Common myeloid progenitor, CD34-positive (primary cell): ENCODE data around the gene SUPV3L1.
"Not testable (repeated sequence)": the region's sequence is repeated elsewhere in the genome, so short reads cannot be mapped to it uniquely, and the experiment has no call there.

Experiments used
- CTCF ChIA-PET: fragments of 350-600 bp; sonication (Branson Sonifier 250); formaldehyde crosslinking; loops from one replicate; lab custom pipeline; 2021; ENCODE audit warnings: antibody characterized with exemption; lab: Charles Lee
- POLR2A ChIA-PET: fragments of 350-600 bp; sonication (Branson Sonifier 250); formaldehyde crosslinking; loops from one replicate; lab custom pipeline; 2021; ENCODE audit warnings: antibody characterized with exemption; lab: Charles Lee
- DNase-seq, 3 donors: peaks; one replicate each; pipeline versions ENCODE4 v3.0.0 to v3.0.0-alpha.2; 2013
- H3K27ac ChIP-seq, 2 experiments: 1 replicate in 1 of 2; 2 replicates in 1 of 2; pipeline ENCODE4 v1.7.0; 2013; ENCODE audit warnings: inconsistent platforms in 2 of 2, low read length in 2 of 2, mild to moderate bottlenecking in 2 of 2, low read depth in 1 of 2, moderate library complexity in 1 of 2; ENCODE audit not compliant: severe bottlenecking in 2 of 2, insufficient read depth in 1 of 2, poor library complexity in 1 of 2
- H3K27me3 ChIP-seq, 5 experiments: replicated peaks in 2 of 5; 1 replicate in 3 of 5; 2 replicates in 2 of 5; pipeline versions ENCODE4 v1.6.1 to v1.7.0; 2013; ENCODE audit warnings: low read length in 4 of 5, mild to moderate bottlenecking in 2 of 5, moderate library complexity in 2 of 5, inconsistent platforms in 1 of 5; ENCODE audit not compliant: insufficient read depth in 5 of 5, control insufficient read depth in 4 of 5
- H3K36me3 ChIP-seq, 4 experiments: 1 replicate in 2 of 4; 2 replicates in 2 of 4; pipeline versions ENCODE4 v1.6.1 to v1.7.0; 2013; ENCODE audit warnings: low read length in 3 of 4, control low read depth in 1 of 4, mild to moderate bottlenecking in 1 of 4; ENCODE audit not compliant: control insufficient read depth in 4 of 4, insufficient read depth in 4 of 4
- H3K4me1 ChIP-seq, 4 experiments: 1 replicate in 3 of 4; 2 replicates in 1 of 4; pipeline versions ENCODE4 v1.6.1 to v1.7.1; 2013; ENCODE audit warnings: low read length in 3 of 4, mild to moderate bottlenecking in 3 of 4, control low read depth in 1 of 4, inconsistent platforms in 1 of 4, moderate library complexity in 1 of 4; ENCODE audit not compliant: control insufficient read depth in 4 of 4, insufficient read depth in 4 of 4; ENCODE audit errors: control extremely low read depth in 1 of 4
- H3K4me3 ChIP-seq, 7 experiments: 1 replicate in 4 of 7; 2 replicates in 3 of 7; pipeline versions ENCODE4 v1.5.1 to v1.7.0; 2013; ENCODE audit warnings: mild to moderate bottlenecking in 7 of 7, low read length in 6 of 7, moderate library complexity in 6 of 7, inconsistent platforms in 2 of 7, low read depth in 2 of 7, control low read depth in 1 of 7; ENCODE audit not compliant: insufficient read depth in 4 of 7, control insufficient read depth in 1 of 7; ENCODE audit errors: extremely low read depth in 1 of 7
- H3K9me3 ChIP-seq, 5 experiments: 1 replicate in 4 of 5; 2 replicates in 1 of 5; pipeline versions ENCODE4 v1.6.1 to v1.7.1; 2013; ENCODE audit warnings: low read length in 4 of 5, mild to moderate bottlenecking in 2 of 5, inconsistent platforms in 1 of 5, low read depth in 1 of 5, moderate library complexity in 1 of 5; ENCODE audit not compliant: control insufficient read depth in 4 of 5, insufficient read depth in 2 of 5; ENCODE audit errors: control extremely low read depth in 1 of 5
- WGBS: methylation state at CpG from one replicate; pipeline ENCODE4 v1.1.5; 2013; ENCODE audit not compliant: insufficient coverage; 5-methylcytosine and 5-hydroxymethylcytosine counted together

SUPV3L1 gene

DNA sequence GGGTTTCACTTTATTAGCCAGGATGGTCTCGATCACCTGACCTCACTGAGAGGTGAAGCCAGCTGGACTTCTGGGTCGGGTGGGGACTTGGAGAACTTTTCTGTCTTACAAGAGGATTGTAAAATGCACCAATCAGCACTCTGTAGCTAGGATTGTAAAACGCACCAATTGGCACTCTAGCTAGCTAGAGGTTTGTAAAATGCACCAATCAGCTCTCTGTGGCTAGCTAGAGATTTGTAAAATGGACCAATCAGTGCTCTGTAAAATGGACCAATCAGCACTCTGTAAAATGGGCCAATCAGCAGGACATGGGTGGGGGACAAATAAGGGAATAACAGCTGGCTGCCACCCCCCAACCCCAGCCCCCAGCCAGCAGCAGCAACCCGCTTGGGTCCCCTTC lies 4.7 kb upstream of the SUPV3L1 start:
- H3K4me1 ChIP-seq, H3K27me3 ChIP-seq, H3K27ac ChIP-seq, H3K9me3 ChIP-seq, H3K4me3 ChIP-seq, POLR2A ChIA-PET: not testable (repeated sequence)
- peaks cover 8 to 20% (median 15%) of the 10 kb centered on the region in 4 experiments for H3K36me3 ChIP-seq
- CTCF ChIA-PET, result interaction anchor here (1.0 to 1.4 kb wide), 3 partner anchors 13 to 188 kb away, joined by 3 to 5 read pairs (median 3); no protein-coding TSS in a partner anchor
- peak in 2 of 3 donors; percentile 16 to 18 for DNase-seq
- 100% methylated on average over 4 of the region's 4 CpGs for WGBS

DNA sequence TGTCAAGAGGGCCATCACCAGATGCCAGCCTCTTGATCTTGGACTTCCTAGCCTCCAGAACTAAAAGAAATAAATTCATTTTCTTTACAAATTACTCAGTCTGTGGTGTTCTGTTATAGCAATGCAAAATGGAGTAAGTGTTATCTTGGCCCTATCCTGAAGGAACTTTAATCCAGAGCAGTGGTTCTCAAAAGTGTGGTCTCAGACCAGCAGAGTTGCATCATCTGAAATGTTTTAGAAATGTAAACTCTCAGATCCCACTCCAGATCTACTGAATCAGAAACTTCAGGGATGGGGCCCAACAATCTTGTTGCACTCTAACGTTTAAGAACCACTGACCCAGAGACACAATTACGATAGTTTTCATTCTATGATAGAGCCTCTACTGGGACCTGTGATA lies 3.2 kb upstream of the SUPV3L1 start:
- Histone ChIP-seq H3K27ac (no peak overlapping the region), H3K36me3 (peaks cover 0 to 9% (median 6%) of the 10 kb centered on the region in 4 experiments), H3K27me3 (no peaks in the 10 kb centered on the region), H3K9me3 (no peaks in the 10 kb centered on the region), H3K4me1 (peaks cover 14 to 23% (median 18%) of the 10 kb centered on the region in 4 experiments), H3K4me3 (no peak overlapping the region)
- no peak for DNase-seq
- POLR2A ChIA-PET, result no interaction called here
- CTCF ChIA-PET, result no interaction called here
- WGBS, result 100% methylated on average over 2 of the region's 2 CpGs

DNA sequence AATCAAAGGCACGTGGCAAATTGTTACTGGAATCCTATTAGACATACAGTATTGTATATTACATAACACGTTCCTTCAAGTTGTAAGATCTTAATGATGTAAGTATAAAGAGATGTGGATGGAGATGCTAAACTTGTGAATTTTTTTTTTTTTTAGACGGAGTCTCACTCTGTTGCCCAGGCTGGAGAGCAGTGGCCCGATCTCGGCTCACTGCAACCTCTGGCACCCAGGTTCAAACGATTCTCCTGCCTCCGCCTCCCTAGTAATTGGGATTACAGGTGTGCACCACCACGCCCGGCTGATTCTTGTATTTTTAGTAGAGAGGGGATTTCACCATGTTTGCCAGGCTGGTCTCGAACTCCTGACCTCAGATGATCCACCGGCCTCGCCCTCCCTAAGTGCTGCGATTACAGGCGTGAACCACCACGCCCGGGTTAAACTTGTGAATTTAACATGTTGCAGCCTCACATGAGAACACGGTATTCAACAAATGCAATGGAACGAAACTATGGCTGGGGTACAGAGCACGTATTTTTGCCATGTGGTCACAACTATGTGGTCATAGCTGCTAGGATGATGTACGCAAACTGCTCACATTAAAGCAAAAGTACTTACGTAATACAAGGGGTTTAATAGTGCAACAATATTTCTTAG lies 818 bp upstream of the SUPV3L1 start:
- ChIA-PET POLR2A (interaction anchor here (1.0 kb wide), 1 partner anchor 26 kb away, joined by 3 read pairs; no protein-coding TSS in a partner anchor), CTCF (no interaction called here)
- 43% methylated on average over 19 of the region's 21 CpGs for WGBS
- Histone ChIP-seq H3K9me3 (no peaks in the 10 kb centered on the region), H3K36me3 (peaks cover 0 to 10% (median 4%) of the 10 kb centered on the region in 4 experiments), H3K4me3 (peak overlapping the region in 6 of 7 experiments; percentile 93 to 100 (median 98)), H3K27ac (peak overlapping the region; percentile 99 to 100), H3K4me1 (peaks cover 12 to 26% (median 18%) of the 10 kb centered on the region in 4 experiments), H3K27me3 (no peaks in the 10 kb centered on the region)
- DNase-seq, result peak in 2 of 3 donors; percentile 94 to 95

DNA sequence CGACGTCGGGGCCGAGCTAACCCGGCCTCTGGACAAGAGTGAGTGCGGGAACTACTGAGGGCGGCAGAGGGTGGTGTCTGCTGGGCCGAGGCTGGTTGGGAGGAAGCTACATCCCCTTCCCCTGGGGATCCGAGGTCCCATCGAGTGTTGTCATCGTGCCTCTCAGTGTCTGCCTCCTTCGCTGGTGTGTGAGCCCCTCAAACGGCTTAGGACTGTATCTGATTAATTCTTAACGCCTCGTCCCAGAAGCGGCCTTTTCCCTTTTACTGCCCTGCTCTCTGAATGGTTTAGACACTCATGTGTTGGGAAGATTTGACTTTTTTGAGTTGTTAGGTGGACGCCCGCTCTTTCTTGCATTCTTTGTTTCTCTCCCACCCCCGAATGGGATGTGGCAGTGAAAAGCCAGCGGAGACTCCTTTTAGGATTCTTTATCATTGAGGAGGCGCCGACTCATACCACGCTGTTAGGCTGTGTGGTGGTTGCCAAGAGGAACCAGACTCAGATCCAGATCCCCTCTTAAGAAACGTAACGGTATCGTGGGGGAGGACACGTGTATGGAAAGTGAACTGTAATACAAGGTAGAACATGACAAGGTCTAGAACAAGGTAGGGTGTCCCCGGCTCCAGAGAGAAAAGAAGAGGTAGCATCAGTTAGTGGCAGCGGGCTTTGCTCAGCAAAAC lies 631 bp downstream of the SUPV3L1 start:
- CTCF ChIA-PET, result no interaction called here

DNA sequence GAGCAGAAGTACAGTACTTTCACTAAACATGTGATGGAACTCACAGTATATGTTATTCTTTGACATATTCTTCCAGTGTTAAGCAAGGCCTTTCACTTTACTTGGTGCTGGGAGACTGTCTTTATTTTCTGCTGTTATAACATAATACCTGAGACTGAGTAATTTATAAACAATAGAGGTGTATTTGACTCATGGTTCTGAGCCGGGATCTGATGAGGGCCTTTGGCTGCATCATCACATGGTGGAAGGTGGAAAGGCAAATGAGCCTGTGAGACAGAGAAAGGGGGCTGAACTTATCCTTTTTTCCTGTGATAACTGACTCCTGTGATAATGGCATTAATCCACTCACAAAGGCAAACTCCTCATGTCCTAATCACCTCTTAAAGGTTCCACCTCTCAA lies 1.4 kb downstream of the SUPV3L1 start:
- Histone ChIP-seq H3K4me3 (peak overlapping the region in 5 of 7 experiments; percentile 93 to 100 (median 98)), H3K27me3 (no peaks in the 10 kb centered on the region), H3K36me3 (peaks cover 5 to 24% (median 12%) of the 10 kb centered on the region in 4 experiments), H3K27ac (peak overlapping the region; percentile 99 to 100), H3K9me3 (no peaks in the 10 kb centered on the region), H3K4me1 (peaks cover 11 to 26% (median 18%) of the 10 kb centered on the region in 4 experiments)
- DNase-seq, result no peak
- WGBS, result no CpG with 5 or more reads among the region's 1 CpG
- ChIA-PET CTCF (no interaction called here), POLR2A (interaction anchor here (0.6 kb wide), 1 partner anchor 25 kb away, joined by 3 read pairs; no protein-coding TSS in a partner anchor)

More for the DNA sequence above, 631 bp downstream of the SUPV3L1 start:
- peak overlapping the region; percentile 93 to 100 (median 98) for H3K4me3 ChIP-seq
- H3K9me3 ChIP-seq, result no peaks in the 10 kb centered on the region
- no peaks in the 10 kb centered on the region for H3K27me3 ChIP-seq
- H3K4me1 ChIP-seq, result peaks cover 11 to 26% (median 18%) of the 10 kb centered on the region in 4 experiments
- H3K27ac ChIP-seq, result peak overlapping the region; percentile 99 to 100
- 5% methylated on average over 25 of the region's 29 CpGs for WGBS
- peaks cover under 1 to 16% (median 6%) of the 10 kb centered on the region in 4 experiments for H3K36me3 ChIP-seq
- POLR2A ChIA-PET, result interaction anchor here (1.0 kb wide), 1 partner anchor 28 kb away, joined by 3 read pairs; no protein-coding TSS in a partner anchor
- DNase-seq, result peak; percentile 6 to 64 (median 58)

DNA sequence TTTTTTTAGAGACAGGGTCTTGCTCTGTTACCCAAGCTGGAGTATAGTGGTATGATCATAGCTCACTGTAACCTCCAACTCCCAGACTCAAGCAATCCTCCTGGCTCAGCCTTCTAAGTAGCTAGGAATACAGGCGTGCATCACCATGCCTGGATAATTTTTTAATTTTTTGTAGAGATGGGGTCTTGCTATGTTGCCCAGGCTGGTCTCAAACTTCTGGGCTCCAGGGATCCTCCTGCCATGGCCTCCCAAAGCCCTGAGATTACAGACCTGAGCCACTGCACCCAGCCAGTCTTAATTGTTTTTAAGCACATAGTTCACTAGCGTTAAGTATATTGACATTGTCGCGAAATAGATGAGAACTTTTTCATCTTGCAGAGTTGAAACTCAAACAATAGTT lies 2.0 kb downstream of the SUPV3L1 start:
- WGBS, result 100% methylated on average over 2 of the region's 4 CpGs
- ChIA-PET POLR2A (interaction anchor here (0.6 kb wide), 1 partner anchor 26 kb away, joined by 3 read pairs; no protein-coding TSS in a partner anchor), CTCF (no interaction called here)
- no peak overlapping the region for H3K4me3 ChIP-seq
- no peak for DNase-seq
- peaks cover 11 to 26% (median 18%) of the 10 kb centered on the region in 4 experiments for H3K4me1 ChIP-seq
- peaks cover 7 to 30% (median 15%) of the 10 kb centered on the region in 4 experiments for H3K36me3 ChIP-seq
- no peaks in the 10 kb centered on the region for H3K27me3 ChIP-seq
- no peaks in the 10 kb centered on the region for H3K9me3 ChIP-seq
- no peak overlapping the region for H3K27ac ChIP-seq
